Breast epithelium (tissue), 3 donors: ENCODE data around the gene TECR.

ENCODE experiments used
- CTCF ChIP-seq, 3 donors: fragments of 450-650 bp; IDR thresholded peaks; one replicate each; pipeline ENCODE4 v1.5.1; 2016 to 2017; ENCODE audit warnings: antibody characterized with exemption in 3 of 3, mild to moderate bottlenecking in 3 of 3, moderate library complexity in 3 of 3
- POLR2A ChIP-seq: fragments of 450-650 bp; IDR thresholded peaks from one replicate; pipeline ENCODE4 v1.6.1; 2016; ENCODE audit warnings: antibody characterized with exemption, mild to moderate bottlenecking, moderate library complexity

GRCh38 chr19:14520543-14520942, 8.9 kb upstream of the TECR start:
- TF ChIP-seq POLR2A (no peak), CTCF (IDR thresholded peaks at IDR 0.05) (no peak)
